Type B pancreatic cell (in vitro differentiated cells): ENCODE measurements around the gene S100A7A. TPM values are rescaled to one million over a fixed set of nuclear protein-coding genes. Genes with fewer than 3 reads are reported as not detected.

Experiments
- DNase-seq: peaks from one replicate; pipeline ENCODE4 v3.0.0; 2021; ENCODE audit warnings: mixed read lengths; ENCODE audit not compliant: unreplicated experiment; ENCODE audit errors: extremely low spot score
- H3K27ac Mint-ChIP-seq: 2 replicates; pipeline ENCODE4 v1.8.0; 2021; ENCODE audit warnings: mild to moderate bottlenecking, mixed read lengths
- H3K27me3 Mint-ChIP-seq: 2 replicates; pipeline ENCODE4 v1.8.0; 2021; ENCODE audit warnings: mixed read lengths
- H3K36me3 Mint-ChIP-seq: 2 replicates; pipeline ENCODE4 v1.8.0; 2021; ENCODE audit warnings: mixed read lengths
- H3K4me1 Mint-ChIP-seq: one replicate; pipeline ENCODE4 v1.8.0; 2021; ENCODE audit warnings: mixed read lengths; ENCODE audit not compliant: unreplicated experiment
- H3K4me3 Mint-ChIP-seq: 2 replicates; pipeline ENCODE4 v1.8.0; 2021; ENCODE audit warnings: mild to moderate bottlenecking, mixed read lengths
- H3K9me3 Mint-ChIP-seq: 2 replicates; pipeline ENCODE4 v1.8.0; 2021; ENCODE audit warnings: mixed read lengths
- CTCF ChIP-seq: fragments of 200-600 bp; sonication (generic); conservative IDR thresholded peaks from 2 replicates; pipeline ENCODE4 v1.5.0; 2021; ENCODE audit warnings: antibody characterized with exemption, mild to moderate bottlenecking
- total RNA-seq: library from RNA; stranded (reverse); gene quantifications from 2 replicates; pipeline ENCODE4 v1.2.1, GENCODE V29; 2021; ENCODE audit warnings: low replicate concordance

Gene S100A7A
- total RNA-seq, 1 donor from 2014 or later, result not detected

GRCh38 chr1:153420306-153420705 lies 4.0 kb downstream of the S100A7A start:
- Mint-ChIP-seq H3K36me3 (no peaks in the 10 kb centered on the region), H3K4me1 (no peaks in the 10 kb centered on the region), H3K4me3 (no peak overlapping the region), H3K27ac (no peak overlapping the region), H3K9me3 (no peaks in the 10 kb centered on the region), H3K27me3 (peaks cover 21% of the 10 kb centered on the region)
- DNase-seq, result no peak
- no peak for TF ChIP-seq CTCF

- H3K4me3 Mint-ChIP-seq, result no peak overlapping the region
- H3K27me3 Mint-ChIP-seq, result peaks cover 24% of the 10 kb centered on the region
- no peak for TF ChIP-seq CTCF
- no peaks in the 10 kb centered on the region for H3K36me3 Mint-ChIP-seq
- no peaks in the 10 kb centered on the region for H3K9me3 Mint-ChIP-seq
- no peak for DNase-seq
- H3K27ac Mint-ChIP-seq, result no peak overlapping the region
- H3K4me1 Mint-ChIP-seq, result no peaks in the 10 kb centered on the region
These were observed 6.2 kb downstream of the S100A7A start for GRCh38 chr1:153422450-153423068.

GRCh38 chr1:153426809-153427208 lies 10.5 kb downstream of the S100A7A start:
- Mint-ChIP-seq H3K27me3 (peaks cover 14% of the 10 kb centered on the region), H3K4me1 (no peaks in the 10 kb centered on the region)

GRCh38 chr1:153428073-153428638 lies 11.8 kb downstream of the S100A7A start:
- Mint-ChIP-seq H3K27me3 (peaks cover 14% of the 10 kb centered on the region), H3K27ac (no peak overlapping the region)

More at GRCh38 chr1:153426809-153427208, 10.5 kb downstream of the S100A7A start:
- Mint-ChIP-seq H3K27ac (no peak overlapping the region), H3K4me3 (no peak overlapping the region), H3K9me3 (no peaks in the 10 kb centered on the region), H3K36me3 (no peaks in the 10 kb centered on the region)
- TF ChIP-seq CTCF, result no peak
- DNase-seq, result no peak

GRCh38 chr1:153428791-153429190 lies 12.5 kb downstream of the S100A7A start:
- Mint-ChIP-seq H3K4me3 (no peak overlapping the region), H3K27ac (no peak overlapping the region), H3K9me3 (no peaks in the 10 kb centered on the region), H3K27me3 (peaks cover 14% of the 10 kb centered on the region), H3K4me1 (no peaks in the 10 kb centered on the region), H3K36me3 (no peaks in the 10 kb centered on the region)
- no peak for DNase-seq
- TF ChIP-seq CTCF, result no peak

More at GRCh38 chr1:153428073-153428638, 11.8 kb downstream of the S100A7A start:
- TF ChIP-seq CTCF, result no peak
- H3K36me3 Mint-ChIP-seq, result no peaks in the 10 kb centered on the region
- no peaks in the 10 kb centered on the region for H3K9me3 Mint-ChIP-seq
- no peak for DNase-seq
- no peaks in the 10 kb centered on the region for H3K4me1 Mint-ChIP-seq
- H3K4me3 Mint-ChIP-seq, result no peak overlapping the region
